Astrocyte of the spinal cord (primary cell): ENCODE measurements around the gene MED19.

Source experiments
- DNase-seq: peaks from one replicate; pipeline ENCODE4 v3.0.0; 2011; ENCODE audit warnings: low read depth, low spot score
- H3K4me3 ChIP-seq: 2 replicates; pipeline ENCODE4 v1.5.1; 2011; ENCODE audit warnings: low read depth, mild to moderate bottlenecking, low read length, moderate library complexity
- CTCF ChIP-seq: IDR thresholded peaks from 2 replicates; pipeline ENCODE4 v1.5.1; 2012; ENCODE audit warnings: low read depth, mild to moderate bottlenecking, low read length, inconsistent platforms
- in situ Hi-C: cut with HindIII; loops from 2 replicates; pipeline ENCODE4 v1.10.0; 2017; ENCODE audit warnings: low sequenced_read_pairs

MED19 gene

DNA sequence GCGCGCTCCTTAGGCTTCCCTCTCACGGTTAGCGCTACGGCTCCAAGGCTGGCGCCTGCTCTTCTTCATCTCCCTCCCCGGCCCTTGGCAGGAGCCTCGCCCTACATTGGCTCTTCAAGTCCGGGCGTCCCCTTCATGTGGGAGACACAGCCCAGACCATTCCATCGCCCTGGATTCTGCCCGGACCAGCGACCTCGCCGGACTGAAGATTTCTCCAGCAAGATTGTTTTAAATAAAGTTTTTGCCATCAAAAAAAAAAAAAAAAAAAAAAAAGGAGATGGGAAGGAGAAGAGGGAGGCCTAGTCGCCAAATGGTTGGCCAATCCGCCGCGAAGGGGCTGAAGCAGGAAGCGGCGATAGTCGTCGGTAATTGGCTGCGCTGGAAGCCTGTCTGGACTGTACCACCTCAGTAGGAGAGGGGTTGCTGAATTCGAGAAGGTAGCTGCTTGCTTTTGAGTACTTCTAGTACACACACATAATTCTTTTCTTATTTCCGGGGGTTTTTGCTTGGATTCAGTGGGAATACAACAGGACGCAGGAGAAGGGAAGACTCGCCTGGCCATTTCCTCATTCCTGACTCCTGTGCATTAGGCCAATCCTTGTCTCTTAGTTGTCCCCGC lies 44.8 kb downstream of the MED19 start:
- peak; percentile 99 for DNase-seq
- no peak for TF ChIP-seq CTCF
- peak overlapping the region; percentile 95 for H3K4me3 ChIP-seq
- in situ Hi-C loops, result no loop called here

GRCh38 chr11:57663975-57664374 lies 48.0 kb downstream of the MED19 start:
- H3K4me3 ChIP-seq, result no peak overlapping the region
- in situ Hi-C loops, result no loop called here
- no peak for DNase-seq
- no peak for TF ChIP-seq CTCF

DNA sequence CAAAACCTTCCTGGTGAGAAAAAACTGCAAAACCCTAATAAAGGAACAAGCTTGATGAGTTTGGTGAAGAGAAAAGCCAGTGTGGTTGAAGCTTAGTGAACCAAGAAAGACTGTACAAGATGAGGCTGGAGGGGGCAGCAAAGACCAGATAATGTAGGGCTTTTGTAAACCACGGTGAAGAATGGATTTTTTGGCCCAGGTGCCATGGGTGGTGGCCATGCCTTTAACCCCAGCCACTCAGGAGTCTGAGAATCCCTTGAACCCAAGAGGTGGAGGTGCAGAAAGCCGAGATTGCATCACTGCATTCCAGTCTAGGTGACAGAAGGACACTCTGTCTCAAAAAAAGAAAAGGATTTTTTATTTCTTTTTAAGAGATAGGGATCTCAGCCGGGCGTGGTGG lies 49.1 kb downstream of the MED19 start:
- in situ Hi-C loops, result no loop called here
- H3K4me3 ChIP-seq, result no peak overlapping the region
- TF ChIP-seq CTCF, result no peak
- DNase-seq, result no peak

GRCh38 chr11:57659669-57660068 lies 52.3 kb downstream of the MED19 start:
- no peak for TF ChIP-seq CTCF
- no peak overlapping the region for H3K4me3 ChIP-seq
- DNase-seq, result no peak
- in situ Hi-C loops, result no loop called here

DNA sequence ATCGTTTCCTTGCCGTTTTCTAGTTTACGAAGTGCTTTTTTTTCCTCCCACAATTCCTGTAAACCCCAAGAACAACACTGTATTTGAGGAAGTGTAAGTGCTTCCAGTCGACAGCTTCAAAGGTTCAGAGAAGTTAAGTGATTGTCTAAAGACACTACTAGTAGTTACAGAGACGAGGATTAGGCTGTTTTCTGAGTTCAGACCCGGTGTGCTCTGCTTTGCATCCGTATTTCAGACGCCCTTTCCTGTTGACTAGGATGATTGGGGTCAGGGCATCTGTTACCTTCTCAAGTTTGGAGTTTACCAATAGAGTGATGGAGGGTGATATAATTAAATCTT lies 54.0 kb downstream of the MED19 start:
- peak overlapping the region; percentile 75 for H3K4me3 ChIP-seq
- TF ChIP-seq CTCF, result no peak
- DNase-seq, result no peak
- in situ Hi-C loops, result no loop called here

DNA sequence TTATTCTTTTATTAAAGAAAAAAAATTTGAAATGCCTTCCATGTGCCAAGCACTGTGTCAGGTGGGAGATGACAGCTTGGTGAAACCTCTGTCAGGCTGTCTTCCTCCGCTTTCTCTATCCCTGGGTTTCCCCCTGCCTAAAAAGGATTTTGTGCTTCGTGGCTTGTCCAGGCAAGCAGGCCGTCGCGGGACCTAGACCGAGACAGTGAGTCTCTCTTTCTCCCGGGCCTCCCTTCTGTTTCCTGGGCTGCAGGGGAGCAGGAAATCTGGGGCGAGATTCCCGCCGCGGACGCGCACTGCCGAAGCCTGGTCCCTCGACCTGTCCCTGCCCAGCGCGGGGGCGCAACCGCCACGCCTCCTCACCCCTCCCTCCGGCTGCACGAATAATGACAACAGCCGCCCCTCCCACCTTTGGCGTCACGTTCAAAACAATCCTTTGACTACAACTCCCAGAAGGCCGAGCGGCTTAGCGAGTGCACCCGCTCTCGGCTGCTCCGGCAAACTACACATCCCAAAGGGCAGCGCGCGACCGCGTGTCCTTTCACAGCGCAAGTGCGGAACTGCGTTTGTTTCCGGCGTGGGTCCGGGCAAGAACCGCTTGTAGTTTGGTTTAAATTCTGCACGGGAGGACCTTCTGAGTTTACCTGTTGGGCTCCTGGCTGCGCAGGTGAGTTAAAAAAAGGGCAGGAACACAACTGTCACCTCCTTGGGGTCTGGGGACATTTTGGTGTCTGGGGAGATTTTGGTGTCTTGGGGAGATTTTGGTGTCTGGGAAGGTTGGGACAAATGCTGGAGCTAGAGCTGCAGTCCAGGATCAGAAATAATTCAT lies 54.6 kb downstream of the MED19 start, which contains the start of gene CLP1:
CLP1 (plus strand) TSS at position 569 of the 829 bp plus-strand sequence. CDS start 1,715 bp downstream, outside the sequence.
- TF ChIP-seq CTCF, result no peak
- in situ Hi-C loops, result no loop called here
- H3K4me3 ChIP-seq, result peak within 1 kb of the TSS; percentile 75
- peak; percentile 99 for DNase-seq
